OCI-LY3 (cell line): ENCODE measurements around the gene TPI1.

Source experiments
- EZH2phosphoT487 ChIP-seq: fragments of 200-600 bp; shearing (Covaris generic); IDR thresholded peaks from 2 replicates; pipeline ENCODE4 v1.6.1; 2018; ENCODE audit warnings: antibody characterized with exemption, mixed run types, low read depth
- TF ChIP-seq, protein P1 (sequence below): fragments of 200-600, 300-600 bp; sonication (generic); IDR thresholded peaks from 2 replicates; pipeline ENCODE4 v1.5.1; 2014; ENCODE audit warnings: antibody characterized with exemption, low read length, low read depth

DNA sequence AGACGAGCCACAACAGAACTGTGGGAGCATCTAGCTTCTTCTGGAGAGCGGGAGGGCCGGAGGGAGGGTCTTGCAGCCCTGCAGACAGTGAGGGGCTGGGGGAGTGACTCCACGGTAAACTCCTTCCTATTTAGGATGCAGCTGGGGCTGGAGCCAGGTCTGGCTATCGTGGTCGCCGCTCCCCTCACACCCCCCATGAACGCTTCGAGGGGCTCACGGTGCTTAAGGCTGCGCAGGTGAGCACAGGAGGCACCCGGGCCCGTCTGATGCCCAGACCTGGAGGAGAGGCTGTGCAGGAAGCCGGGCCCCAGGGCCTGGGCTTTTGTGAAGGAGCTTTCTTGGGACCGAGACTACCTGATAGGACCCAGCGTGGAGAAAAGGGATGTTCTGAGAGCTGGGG, 30.5 kb upstream of the TPI1 start:
- TF ChIP-seq, protein P1, sequence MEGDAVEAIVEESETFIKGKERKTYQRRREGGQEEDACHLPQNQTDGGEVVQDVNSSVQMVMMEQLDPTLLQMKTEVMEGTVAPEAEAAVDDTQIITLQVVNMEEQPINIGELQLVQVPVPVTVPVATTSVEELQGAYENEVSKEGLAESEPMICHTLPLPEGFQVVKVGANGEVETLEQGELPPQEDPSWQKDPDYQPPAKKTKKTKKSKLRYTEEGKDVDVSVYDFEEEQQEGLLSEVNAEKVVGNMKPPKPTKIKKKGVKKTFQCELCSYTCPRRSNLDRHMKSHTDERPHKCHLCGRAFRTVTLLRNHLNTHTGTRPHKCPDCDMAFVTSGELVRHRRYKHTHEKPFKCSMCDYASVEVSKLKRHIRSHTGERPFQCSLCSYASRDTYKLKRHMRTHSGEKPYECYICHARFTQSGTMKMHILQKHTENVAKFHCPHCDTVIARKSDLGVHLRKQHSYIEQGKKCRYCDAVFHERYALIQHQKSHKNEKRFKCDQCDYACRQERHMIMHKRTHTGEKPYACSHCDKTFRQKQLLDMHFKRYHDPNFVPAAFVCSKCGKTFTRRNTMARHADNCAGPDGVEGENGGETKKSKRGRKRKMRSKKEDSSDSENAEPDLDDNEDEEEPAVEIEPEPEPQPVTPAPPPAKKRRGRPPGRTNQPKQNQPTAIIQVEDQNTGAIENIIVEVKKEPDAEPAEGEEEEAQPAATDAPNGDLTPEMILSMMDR = no peak
- no peak for TF ChIP-seq EZH2phosphoT487
